SHP77 (cell line): ENCODE results near the gene KRABD2.
"Not testable (repeated sequence)": the region's sequence is repeated elsewhere in the genome, so short reads cannot be mapped to it uniquely, and the experiment has no call there.

Experiments
- DNase-seq, 2 experiments: peaks; one replicate each; lab custom pipeline; 2025; lab: John Stamatoyannopoulos, UW

Gene KRABD2

GRCh38 chr17:8360751-8361150 is 15.8 kb downstream of the KRABD2 start:
- no peak for DNase-seq

- DNase-seq = peak; percentile 14 to 15
Measured at GRCh38 chr17:8360260-8360659, 16.2 kb downstream of the KRABD2 start.

- DNase-seq = peak; percentile 69 to 74
Measured at GRCh38 chr17:8359769-8360168, 16.7 kb downstream of the KRABD2 start.

GRCh38 chr17:8357910-8358309 is 18.6 kb downstream of the KRABD2 start:
- no peak for DNase-seq

- DNase-seq = no peak
Measured at GRCh38 chr17:8354236-8354635, 22.3 kb downstream of the KRABD2 start.

GRCh38 chr17:8353736-8354135 is 22.8 kb downstream of the KRABD2 start:
- DNase-seq = no peak

GRCh38 chr17:8350339-8350738 is 26.2 kb downstream of the KRABD2 start:
- DNase-seq = no peak

- DNase-seq = not testable (repeated sequence)
Measured at GRCh38 chr17:8347001-8347400, 29.5 kb downstream of the KRABD2 start.

GRCh38 chr17:8345951-8346665 is 30.4 kb downstream of the KRABD2 start:
- no peak for DNase-seq

- DNase-seq = no peak
Measured at GRCh38 chr17:8345052-8345690, 31.3 kb downstream of the KRABD2 start.

- no peak for DNase-seq
Measured at GRCh38 chr17:8341456-8341855, 35.0 kb downstream of the KRABD2 start.

GRCh38 chr17:8339540-8339939 is 37.0 kb downstream of the KRABD2 start, which contains the start of gene ODF4:
TSS of gene ODF4 (plus strand) at chr17:8339840. CDS start at chr17:8340052, 212 bp downstream.
- DNase-seq = no peak

- DNase-seq = no peak
Measured at GRCh38 chr17:8338753-8339140, 37.8 kb downstream of the KRABD2 start.

- peak in 1 of 2 experiments; percentile 19 for DNase-seq
Measured at GRCh38 chr17:8337802-8338752, 38.4 kb downstream of the KRABD2 start.

GRCh38 chr17:8333281-8333680 is 43.2 kb downstream of the KRABD2 start:
- DNase-seq = no peak

- no peak for DNase-seq
Measured at GRCh38 chr17:8332688-8333087, 43.8 kb downstream of the KRABD2 start.

GRCh38 chr17:8332128-8332527 is 44.4 kb downstream of the KRABD2 start:
- no peak for DNase-seq

GRCh38 chr17:8327303-8327649 is 49.2 kb downstream of the KRABD2 start:
- DNase-seq = no peak
